ENCODE measurements around the gene C11orf42.

C11orf42 gene

DNA sequence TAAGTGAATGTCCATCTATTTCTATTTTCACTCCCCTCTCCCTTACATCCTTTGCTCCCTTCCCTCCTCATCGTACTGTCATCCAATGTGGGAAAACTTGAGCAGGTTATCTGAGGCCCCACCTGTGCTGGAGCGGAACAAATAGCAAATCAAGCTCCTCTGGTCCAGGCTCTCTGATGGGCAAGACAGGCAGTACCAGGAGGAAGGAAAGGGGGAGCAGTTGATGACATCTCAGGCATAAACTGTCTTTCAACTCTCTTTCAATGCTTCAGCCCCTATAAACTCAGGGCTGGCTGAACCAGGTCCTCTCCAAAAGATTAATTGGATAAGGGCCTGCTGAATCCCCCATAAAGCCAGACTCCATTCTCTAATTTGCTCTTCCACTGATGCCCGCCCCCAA, 52.8 kb downstream of the C11orf42 start:
- ATAC-seq: no peak
- Mint-ChIP-seq H3K9me3 (no peaks in the 10 kb centered on the region), H3K27ac (no peak overlapping the region), H3K36me3 (ENCODE audit: low read depth) (no peaks in the 10 kb centered on the region), H3K27me3 (peaks cover 14% of the 10 kb centered on the region), H3K4me3 (no peak overlapping the region), H3K4me1 (no peaks in the 10 kb centered on the region)
- no peak for DNase-seq

- H3K4me3 Mint-ChIP-seq: no peak overlapping the region
- no peak overlapping the region for H3K27ac Mint-ChIP-seq
- no peaks in the 10 kb centered on the region for H3K36me3 Mint-ChIP-seq (ENCODE audit: low read depth)
- no peaks in the 10 kb centered on the region for H3K4me1 Mint-ChIP-seq
- peaks cover 14% of the 10 kb centered on the region for H3K27me3 Mint-ChIP-seq
- ATAC-seq (peak; percentile 20), DNase-seq (peak; percentile 17)
- H3K9me3 Mint-ChIP-seq: no peaks in the 10 kb centered on the region
These were observed 53.3 kb downstream of the C11orf42 start for GRCh38 chr11:6258571-6259081.

GRCh38 chr11:6260207-6260726, 54.9 kb downstream of the C11orf42 start:
- ATAC-seq (no peak), DNase-seq (no peak)
- no peaks in the 10 kb centered on the region for H3K36me3 Mint-ChIP-seq (ENCODE audit: low read depth)
- H3K4me1 Mint-ChIP-seq: no peaks in the 10 kb centered on the region
- H3K4me3 Mint-ChIP-seq: no peak overlapping the region
- H3K27me3 Mint-ChIP-seq: peaks cover 28% of the 10 kb centered on the region
- no peak overlapping the region for H3K27ac Mint-ChIP-seq
- H3K9me3 Mint-ChIP-seq: no peaks in the 10 kb centered on the region

Data from activated naive CD8-positive, alpha-beta T cell treated with anti-CD3 and anti-CD28 coated beads, Interleukin-2, amount 50 U/mL, for 24 hours (primary cell).